ENCODE results near the gene SLC19A1.

DNA sequence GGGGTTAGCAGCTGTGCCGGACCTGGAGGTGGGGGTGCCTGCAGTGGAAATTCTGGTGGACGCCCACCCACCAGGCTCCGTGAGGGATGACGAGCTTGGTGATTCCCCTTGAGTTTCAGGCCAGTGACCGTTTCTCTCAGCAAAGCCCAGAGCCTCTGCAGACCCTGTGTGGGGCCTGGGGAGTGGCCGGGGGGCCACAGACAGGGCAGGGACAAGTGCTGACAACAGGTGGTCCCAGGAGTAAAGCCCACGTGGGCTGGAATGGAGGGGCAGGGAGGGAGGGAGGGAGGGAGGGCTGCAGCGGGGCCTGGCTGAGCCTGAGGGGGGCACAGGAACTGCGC, 84.4 kb downstream of the SLC19A1 start:
- TF ChIP-seq POLR2A (IDR thresholded peaks at IDR 0.05) = no peak
- TF ChIP-seq, protein P1, sequence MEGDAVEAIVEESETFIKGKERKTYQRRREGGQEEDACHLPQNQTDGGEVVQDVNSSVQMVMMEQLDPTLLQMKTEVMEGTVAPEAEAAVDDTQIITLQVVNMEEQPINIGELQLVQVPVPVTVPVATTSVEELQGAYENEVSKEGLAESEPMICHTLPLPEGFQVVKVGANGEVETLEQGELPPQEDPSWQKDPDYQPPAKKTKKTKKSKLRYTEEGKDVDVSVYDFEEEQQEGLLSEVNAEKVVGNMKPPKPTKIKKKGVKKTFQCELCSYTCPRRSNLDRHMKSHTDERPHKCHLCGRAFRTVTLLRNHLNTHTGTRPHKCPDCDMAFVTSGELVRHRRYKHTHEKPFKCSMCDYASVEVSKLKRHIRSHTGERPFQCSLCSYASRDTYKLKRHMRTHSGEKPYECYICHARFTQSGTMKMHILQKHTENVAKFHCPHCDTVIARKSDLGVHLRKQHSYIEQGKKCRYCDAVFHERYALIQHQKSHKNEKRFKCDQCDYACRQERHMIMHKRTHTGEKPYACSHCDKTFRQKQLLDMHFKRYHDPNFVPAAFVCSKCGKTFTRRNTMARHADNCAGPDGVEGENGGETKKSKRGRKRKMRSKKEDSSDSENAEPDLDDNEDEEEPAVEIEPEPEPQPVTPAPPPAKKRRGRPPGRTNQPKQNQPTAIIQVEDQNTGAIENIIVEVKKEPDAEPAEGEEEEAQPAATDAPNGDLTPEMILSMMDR (IDR thresholded peaks at IDR 0.05) = no peak
